OCI-LY1 (cell line): ENCODE data around the gene TMEM144.

Source experiments
- H2AFZ ChIP-seq: fragments of 200-600 bp; sonication (generic), shearing (Covaris generic); 2 replicates; pipeline ENCODE4 v1.6.0; 2014; ENCODE audit warnings: antibody characterized with exemption, mild to moderate bottlenecking, low read length
- H3F3A ChIP-seq: fragments of 200-600 bp; sonication (generic), shearing (Covaris generic); 2 replicates; pipeline ENCODE4 v1.6.0; 2014; ENCODE audit warnings: mild to moderate bottlenecking, antibody characterized with exemption, low read length, moderate library complexity; ENCODE audit not compliant: insufficient read depth
- H3K27ac ChIP-seq: fragments of 200-600 bp; sonication (generic); 2 replicates; pipeline ENCODE4 v1.5.1; 2014; ENCODE audit warnings: low read length, mixed run types, mild to moderate bottlenecking, low read depth; ENCODE audit not compliant: poor library complexity, severe bottlenecking
- H3K27me3 ChIP-seq: fragments of 200-600 bp; sonication (generic); 2 replicates; pipeline ENCODE4 v1.6.0; 2014; ENCODE audit warnings: antibody characterized with exemption, mild to moderate bottlenecking, low read length, moderate library complexity; ENCODE audit not compliant: insufficient read depth
- H3K36me3 ChIP-seq: fragments of 200-600 bp; sonication (generic); 2 replicates; pipeline ENCODE4 v1.6.1; 2014; ENCODE audit warnings: mild to moderate bottlenecking, antibody characterized with exemption, low read length, moderate library complexity, mixed read lengths; ENCODE audit not compliant: insufficient read depth
- H3K4me1 ChIP-seq: fragments of 200-600 bp; sonication (generic); 2 replicates; pipeline ENCODE4 v1.5.1; 2014; ENCODE audit warnings: mild to moderate bottlenecking, low read length, moderate library complexity; ENCODE audit not compliant: insufficient read depth, severe bottlenecking
- H3K4me2 ChIP-seq: fragments of 200-600 bp; sonication (generic), shearing (Covaris generic); 2 replicates; pipeline ENCODE4 v1.6.1; 2014; ENCODE audit warnings: low read length
- H3K4me3 ChIP-seq: fragments of 200-600 bp; sonication (generic); 2 replicates; pipeline ENCODE4 v1.5.1; 2014; ENCODE audit warnings: low read length, low read depth, mild to moderate bottlenecking, mixed read lengths; ENCODE audit not compliant: poor library complexity, severe bottlenecking
- H3K79me2 ChIP-seq: fragments of 200-600 bp; shearing (Covaris generic); 2 replicates; pipeline ENCODE4 v1.6.1; 2016; ENCODE audit warnings: mixed run types, low read length, mixed read lengths; ENCODE audit not compliant: insufficient read depth
- H3K9ac ChIP-seq: fragments of 200-600 bp; sonication (generic), shearing (Covaris generic); 2 replicates; pipeline ENCODE4 v1.6.1; 2014; ENCODE audit warnings: mild to moderate bottlenecking, low read length, mixed read lengths
- H3K9me2 ChIP-seq: fragments of 200-600 bp; sonication (generic), shearing (Covaris generic); 2 replicates; pipeline ENCODE4 v1.6.1; 2014; ENCODE audit warnings: low read depth, mild to moderate bottlenecking, low read length, mixed read lengths
- H3K9me3 ChIP-seq: fragments of 200-600 bp; shearing (Covaris generic); 2 replicates; pipeline ENCODE4 v1.6.1; 2014; ENCODE audit warnings: low read length, mixed read lengths
- H4K20me1 ChIP-seq: fragments of 200-600 bp; sonication (generic), shearing (Covaris generic); 2 replicates; pipeline ENCODE4 v1.6.0; 2016; ENCODE audit warnings: mild to moderate bottlenecking, low read length; ENCODE audit not compliant: insufficient read depth
- EZH2 ChIP-seq: fragments of 200-600 bp; sonication (generic), shearing (Covaris generic); IDR thresholded peaks from 2 replicates; pipeline ENCODE4 v1.8.0; 2017; ENCODE audit warnings: borderline replicate concordance, mixed run types, mild to moderate bottlenecking, antibody characterized with exemption, low read length, moderate library complexity, mixed read lengths
- TF ChIP-seq, protein P1 (sequence below): fragments of 200-600 bp; sonication (generic), shearing (Covaris generic); IDR thresholded peaks from 2 replicates; pipeline ENCODE4 v1.5.1; 2017; ENCODE audit warnings: mild to moderate bottlenecking, antibody characterized with exemption, low read length, moderate library complexity, mixed read lengths

The TMEM144 gene

GRCh38 chr4:158201322-158201721 lies 9.0 kb upstream of the TMEM144 start:
- TF ChIP-seq, protein P1, sequence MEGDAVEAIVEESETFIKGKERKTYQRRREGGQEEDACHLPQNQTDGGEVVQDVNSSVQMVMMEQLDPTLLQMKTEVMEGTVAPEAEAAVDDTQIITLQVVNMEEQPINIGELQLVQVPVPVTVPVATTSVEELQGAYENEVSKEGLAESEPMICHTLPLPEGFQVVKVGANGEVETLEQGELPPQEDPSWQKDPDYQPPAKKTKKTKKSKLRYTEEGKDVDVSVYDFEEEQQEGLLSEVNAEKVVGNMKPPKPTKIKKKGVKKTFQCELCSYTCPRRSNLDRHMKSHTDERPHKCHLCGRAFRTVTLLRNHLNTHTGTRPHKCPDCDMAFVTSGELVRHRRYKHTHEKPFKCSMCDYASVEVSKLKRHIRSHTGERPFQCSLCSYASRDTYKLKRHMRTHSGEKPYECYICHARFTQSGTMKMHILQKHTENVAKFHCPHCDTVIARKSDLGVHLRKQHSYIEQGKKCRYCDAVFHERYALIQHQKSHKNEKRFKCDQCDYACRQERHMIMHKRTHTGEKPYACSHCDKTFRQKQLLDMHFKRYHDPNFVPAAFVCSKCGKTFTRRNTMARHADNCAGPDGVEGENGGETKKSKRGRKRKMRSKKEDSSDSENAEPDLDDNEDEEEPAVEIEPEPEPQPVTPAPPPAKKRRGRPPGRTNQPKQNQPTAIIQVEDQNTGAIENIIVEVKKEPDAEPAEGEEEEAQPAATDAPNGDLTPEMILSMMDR, result no peak
- no peak for TF ChIP-seq EZH2
- no peaks in the 10 kb centered on the region for H3K4me1 ChIP-seq
- H2AFZ ChIP-seq, result no peak overlapping the region
- H4K20me1 ChIP-seq, result no peaks in the 10 kb centered on the region
- H3K27me3 ChIP-seq, result no peaks in the 10 kb centered on the region
- no peaks in the 10 kb centered on the region for H3K79me2 ChIP-seq
- no peak overlapping the region for H3K27ac ChIP-seq
- no peaks in the 10 kb centered on the region for H3K9me2 ChIP-seq
- no peaks in the 10 kb centered on the region for H3K36me3 ChIP-seq
- H3F3A ChIP-seq, result no peaks in the 10 kb centered on the region
- no peak overlapping the region for H3K4me3 ChIP-seq
- H3K9me3 ChIP-seq, result no peaks in the 10 kb centered on the region
- H3K4me2 ChIP-seq, result no peak overlapping the region
- H3K9ac ChIP-seq, result no peak overlapping the region

DNA sequence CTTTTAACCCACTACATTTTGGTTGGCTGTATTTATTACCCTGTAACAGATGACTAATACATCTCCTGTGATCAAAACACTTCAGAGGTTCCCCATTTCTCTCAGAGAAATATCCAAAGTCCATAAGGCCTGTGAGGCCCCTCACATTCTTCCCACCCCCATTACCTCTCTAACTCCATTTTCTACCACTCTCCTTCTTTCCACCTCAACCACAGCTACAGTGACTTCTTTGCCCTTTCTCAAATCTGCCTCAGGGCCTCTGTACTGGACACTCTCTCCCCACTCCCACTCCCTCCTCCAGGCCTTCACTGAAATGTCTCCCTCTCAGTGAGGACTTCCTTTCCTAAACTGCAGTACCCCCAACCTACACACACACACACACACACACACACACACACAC lies 8.4 kb upstream of the TMEM144 start:
- H3K9me2 ChIP-seq, result no peaks in the 10 kb centered on the region
- no peaks in the 10 kb centered on the region for H4K20me1 ChIP-seq
- no peak overlapping the region for H3K4me2 ChIP-seq
- H3K4me3 ChIP-seq, result no peak overlapping the region
- no peaks in the 10 kb centered on the region for H3K9me3 ChIP-seq
- H3F3A ChIP-seq, result no peaks in the 10 kb centered on the region
- no peak overlapping the region for H3K9ac ChIP-seq
- no peaks in the 10 kb centered on the region for H3K4me1 ChIP-seq
- TF ChIP-seq, protein P1, result no peak
- no peak for TF ChIP-seq EZH2
- H3K79me2 ChIP-seq, result no peaks in the 10 kb centered on the region
- H3K27ac ChIP-seq, result no peak overlapping the region
- no peak overlapping the region for H2AFZ ChIP-seq
- H3K27me3 ChIP-seq, result no peaks in the 10 kb centered on the region
- H3K36me3 ChIP-seq, result no peaks in the 10 kb centered on the region

- no peak for TF ChIP-seq EZH2
- TF ChIP-seq, protein P1, result no peak
- Histone ChIP-seq H3K27ac (no peak overlapping the region), H3K36me3 (no peaks in the 10 kb centered on the region), H2AFZ (no peak overlapping the region), H4K20me1 (no peaks in the 10 kb centered on the region), H3K9me2 (no peaks in the 10 kb centered on the region), H3F3A (no peaks in the 10 kb centered on the region), H3K79me2 (no peaks in the 10 kb centered on the region), H3K9me3 (no peaks in the 10 kb centered on the region), H3K27me3 (no peaks in the 10 kb centered on the region), H3K4me3 (no peak overlapping the region), H3K4me2 (no peak overlapping the region), H3K9ac (no peak overlapping the region), H3K4me1 (no peaks in the 10 kb centered on the region)
Measured at GRCh38 chr4:158202481-158202880, 7.8 kb upstream of the TMEM144 start.
